Ramos (cell line): ENCODE results near the gene COL4A2.

Experiments
- in situ Hi-C: fragments of 300-500 bp; cut with MboI; formaldehyde crosslinking; loops from one replicate; pipeline ENCODE4 v1.14.3; 2022; ENCODE audit warnings: low sequenced_read_pairs; ENCODE audit not compliant: unreplicated experiment

Gene COL4A2

DNA sequence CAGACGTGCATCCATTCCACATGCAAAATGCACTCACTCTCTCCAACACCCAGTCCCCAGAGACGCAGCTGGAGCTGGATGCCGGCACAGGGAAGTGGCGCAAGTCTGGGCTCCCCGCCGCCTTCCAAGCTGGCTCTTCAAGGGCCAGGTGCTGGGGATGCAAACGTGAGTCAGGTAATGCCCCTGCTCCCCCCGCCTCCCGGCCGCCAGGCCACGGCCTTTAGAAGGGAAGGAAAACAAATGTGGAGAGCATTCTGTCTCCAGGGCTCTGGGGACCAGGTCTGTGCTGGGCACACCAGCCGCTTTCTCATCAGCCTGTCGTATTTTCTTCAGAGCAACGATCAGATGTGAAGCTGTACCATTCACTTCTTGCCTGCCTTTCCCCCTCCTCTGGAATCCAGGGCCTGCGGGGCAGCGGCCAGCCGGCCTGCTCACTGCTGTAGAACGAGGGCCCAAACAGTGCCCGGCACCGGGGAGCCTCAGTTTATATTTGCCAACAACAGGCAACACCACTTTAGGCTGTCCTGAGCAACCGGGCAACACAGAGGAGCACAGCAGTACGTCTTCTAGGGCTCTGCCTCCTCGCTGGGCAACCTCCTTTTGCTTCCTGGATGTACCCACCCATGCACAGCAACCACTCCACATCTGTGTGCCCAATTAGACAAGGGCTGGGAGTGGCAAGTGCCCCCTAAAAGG is 250.7 kb downstream of the COL4A2 start:
- in situ Hi-C loops = no loop called here

DNA sequence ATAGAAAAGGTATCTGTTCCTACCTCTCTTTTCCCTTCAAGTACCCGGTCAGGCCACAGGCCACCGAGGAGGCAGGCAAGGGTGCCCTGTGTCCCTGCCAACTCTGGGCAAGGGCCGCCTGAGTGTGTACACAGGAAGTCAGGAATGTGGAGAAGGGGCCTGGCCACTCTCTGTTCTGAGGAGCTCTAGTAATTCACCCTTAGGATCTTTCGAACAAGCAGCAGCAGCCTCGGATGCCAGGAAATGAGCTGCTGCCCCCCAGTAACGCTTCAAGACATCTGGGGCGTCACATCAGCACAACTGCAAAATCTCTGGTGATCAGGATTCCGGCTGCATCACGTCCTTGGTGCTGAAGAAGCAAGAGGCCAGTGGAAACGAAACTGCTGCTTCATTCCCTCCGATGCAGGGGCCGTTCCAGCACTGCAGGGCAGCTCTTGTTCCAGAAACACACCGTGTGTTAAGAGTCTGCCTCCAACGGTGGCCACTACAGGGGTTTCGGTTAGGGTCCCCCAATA is 252.4 kb downstream of the COL4A2 start:
- in situ Hi-C loops = no loop called here

DNA sequence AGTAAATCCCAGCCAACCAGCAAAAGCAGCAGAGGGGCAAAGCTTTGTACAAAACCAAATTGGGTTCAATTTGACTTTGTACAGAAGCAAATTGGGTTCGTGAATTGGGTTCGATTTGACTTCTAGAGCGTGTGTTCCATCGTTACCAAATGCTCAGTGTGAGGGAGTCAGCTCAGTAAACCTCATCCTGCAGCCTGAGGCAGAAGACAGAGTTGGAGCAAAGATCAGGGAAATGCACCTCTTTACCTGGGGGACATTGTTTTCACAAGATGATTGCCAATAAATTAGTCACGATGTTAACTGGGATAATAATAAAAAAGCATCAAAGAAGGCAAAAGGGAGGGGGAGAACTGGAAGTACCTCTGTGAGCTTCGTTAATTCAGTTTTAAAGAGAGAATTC is 252.9 kb downstream of the COL4A2 start:
- in situ Hi-C loops = no loop called here

DNA sequence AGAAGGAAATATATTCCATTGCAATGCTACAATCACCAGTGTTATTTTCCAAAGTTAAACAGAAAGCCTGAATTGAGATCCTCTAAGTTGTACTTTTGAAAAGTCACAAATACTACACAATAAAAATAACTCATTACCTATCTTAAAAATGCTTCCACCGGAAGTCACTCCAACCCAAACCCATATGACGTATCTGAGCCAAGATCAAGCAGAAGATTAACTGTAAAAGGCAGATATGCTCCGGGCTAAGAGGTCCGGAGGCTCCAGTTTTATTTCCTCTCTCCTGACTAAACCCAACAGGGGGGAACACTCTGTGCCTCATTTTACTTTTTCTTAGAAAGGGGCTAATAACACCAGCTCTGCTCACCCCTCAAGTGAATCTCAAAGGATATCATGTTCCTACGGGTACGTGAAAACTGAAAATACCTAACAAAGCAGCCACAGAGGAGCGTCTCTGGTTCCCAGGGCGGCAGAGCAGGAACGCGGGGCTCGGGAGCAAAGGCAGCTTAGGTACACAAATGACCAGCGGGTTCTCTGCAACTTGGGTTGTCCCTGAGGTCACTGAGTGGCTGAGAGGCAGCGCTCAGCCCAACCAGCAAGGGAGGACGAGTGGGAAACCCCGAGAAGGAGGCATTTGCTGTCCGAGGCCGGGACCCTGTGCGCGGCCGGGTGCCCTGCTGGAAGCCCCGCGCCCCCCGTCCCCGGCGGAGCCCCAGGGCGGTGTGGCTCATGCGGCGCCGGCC is 253.7 kb downstream of the COL4A2 start:
- in situ Hi-C loops = no loop called here

DNA sequence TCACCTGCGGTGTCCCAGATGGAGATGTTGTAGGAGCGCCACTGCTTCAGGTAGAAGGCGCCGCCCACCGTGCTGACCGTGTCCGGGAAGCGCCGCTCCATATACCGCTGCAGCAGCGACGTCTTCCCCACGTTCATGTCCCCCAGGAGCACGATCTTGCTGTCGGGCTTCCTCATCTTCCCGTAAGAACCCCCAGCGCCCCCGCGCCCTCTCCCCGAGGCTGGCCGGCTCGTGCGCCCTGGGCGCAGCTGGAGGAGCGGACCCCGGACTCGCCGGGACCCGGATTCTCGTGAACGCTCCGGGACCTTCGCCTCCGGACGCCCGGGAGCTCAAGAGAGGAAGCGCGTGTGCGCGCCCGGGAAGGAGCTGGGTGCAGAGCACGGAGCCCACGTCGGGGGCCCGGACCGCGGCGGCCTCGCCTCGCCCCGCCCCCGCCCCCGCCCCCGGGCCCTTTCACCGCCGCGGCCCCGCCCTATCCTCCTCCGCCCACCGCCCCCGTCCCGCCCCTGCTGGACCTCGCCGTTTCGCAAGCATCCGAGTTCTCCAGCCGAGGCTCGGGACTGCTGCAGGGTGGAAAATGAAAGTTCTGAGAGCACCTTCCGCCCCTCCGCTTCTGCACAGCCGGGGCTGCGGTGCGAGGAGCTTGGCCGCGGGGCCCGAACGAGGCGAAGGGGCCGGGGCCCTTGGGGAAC is 254.4 kb downstream of the COL4A2 start, which contains the start of gene RAB20:
Gene RAB20 (minus strand): TSS at position 379 of the 692 bp plus-strand sequence. CDS start 203 bp downstream, at position 176.
- in situ Hi-C loops = no loop called here

DNA sequence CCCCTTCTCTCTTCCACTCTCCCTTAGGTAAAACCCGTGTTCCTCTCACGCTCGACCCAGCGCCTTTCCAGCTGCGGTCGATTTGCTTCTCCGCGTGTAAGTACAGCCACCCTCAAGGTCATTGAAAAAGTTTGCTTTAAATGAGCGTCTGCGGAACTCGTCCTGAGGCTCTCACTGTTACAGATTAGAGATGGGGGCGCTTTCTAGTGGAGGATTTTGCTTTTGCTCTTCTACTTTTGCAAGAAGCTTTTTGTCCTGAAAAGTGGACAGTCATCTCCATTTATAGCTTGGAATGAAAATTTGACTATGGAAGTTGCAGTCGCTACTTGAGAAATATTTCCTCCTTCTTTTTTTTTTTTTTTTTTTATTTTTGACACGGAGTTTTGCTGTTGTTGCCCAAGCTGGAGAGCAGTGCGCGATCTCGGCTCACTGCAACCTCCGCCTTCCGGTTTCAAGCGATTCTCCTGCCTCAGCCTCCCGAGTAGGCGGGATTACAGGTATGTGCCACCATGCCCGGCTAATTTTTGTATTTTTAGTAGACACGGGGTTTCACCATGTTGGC is 255.0 kb downstream of the COL4A2 start:
- in situ Hi-C loops = no loop called here
